Measurements from ENCODE around the gene FGFR3.

GRCh38 chr4:1833307-1834046, 40.4 kb downstream of the FGFR3 start:
- TF ChIP-seq CTCF (IDR thresholded peaks at IDR 0.05; ENCODE audit: low read depth, low read length) (no peak), EZH2phosphoT487 (IDR thresholded peaks at IDR 0.05; ENCODE audit: low read depth) (no peak)
